Stimulated activated CD8-positive, alpha-beta memory T cell treated with anti-CD3 and anti-CD28 coated beads, Interleukin-7, amount 100 ng/mL, for 48 hours (primary cell): Measurements from ENCODE around the gene ATP1B1.

Experiments used
- DNase-seq, 2 donors: peaks; one replicate each; pipeline ENCODE4 v3.0.0-alpha.2; 2020; ENCODE audit warnings: low read depth in 1 of 2; ENCODE audit errors: extremely low read depth in 1 of 2

ATP1B1 gene

DNA sequence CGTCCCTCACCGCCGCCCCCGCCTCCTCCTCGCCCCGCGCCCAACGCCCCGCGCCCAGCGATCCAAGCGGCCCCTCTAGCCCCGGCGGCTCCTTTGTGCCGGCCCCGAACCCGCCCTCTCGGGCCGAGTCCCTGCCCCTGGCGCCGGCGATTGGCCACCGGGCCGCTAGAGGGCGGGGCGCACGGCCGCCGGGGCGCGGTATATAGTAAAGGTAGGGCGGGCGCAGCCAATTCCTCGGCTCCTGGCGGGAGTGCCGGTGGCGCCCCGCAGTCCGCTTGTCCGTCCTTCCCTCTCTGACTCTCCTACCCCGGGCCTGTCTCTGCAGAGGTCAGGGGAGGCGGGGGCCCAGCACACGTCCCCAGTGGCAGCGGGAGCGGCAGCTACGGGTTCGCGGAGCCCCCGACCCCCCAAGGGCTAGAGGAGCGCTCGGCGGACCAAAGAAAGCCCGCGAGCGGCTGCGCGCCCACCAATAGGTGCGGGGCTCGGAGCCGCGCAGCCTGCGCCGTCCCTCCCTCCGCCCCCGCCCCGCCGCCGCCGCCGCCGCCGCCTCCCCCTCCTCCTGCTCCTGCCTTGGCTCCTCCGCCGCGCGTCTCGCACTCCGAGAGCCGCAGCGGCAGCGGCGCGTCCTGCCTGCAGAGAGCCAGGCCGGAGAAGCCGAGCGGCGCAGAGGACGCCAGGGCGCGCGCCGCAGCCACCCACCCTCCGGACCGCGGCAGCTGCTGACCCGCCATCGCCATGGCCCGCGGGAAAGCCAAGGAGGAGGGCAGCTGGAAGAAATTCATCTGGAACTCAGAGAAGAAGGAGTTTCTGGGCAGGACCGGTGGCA is at the start of gene ATP1B1:
Gene ATP1B1, plus strand, starts transcription at position 596 of the 826 bp plus-strand sequence. Its CDS starts 140 bp downstream, at position 736.
- peak; percentile 65 to 66 for DNase-seq

GRCh38 chr1:169059421-169059820 is 47.1 kb upstream of the ATP1B1 start:
- no peak for DNase-seq

DNA sequence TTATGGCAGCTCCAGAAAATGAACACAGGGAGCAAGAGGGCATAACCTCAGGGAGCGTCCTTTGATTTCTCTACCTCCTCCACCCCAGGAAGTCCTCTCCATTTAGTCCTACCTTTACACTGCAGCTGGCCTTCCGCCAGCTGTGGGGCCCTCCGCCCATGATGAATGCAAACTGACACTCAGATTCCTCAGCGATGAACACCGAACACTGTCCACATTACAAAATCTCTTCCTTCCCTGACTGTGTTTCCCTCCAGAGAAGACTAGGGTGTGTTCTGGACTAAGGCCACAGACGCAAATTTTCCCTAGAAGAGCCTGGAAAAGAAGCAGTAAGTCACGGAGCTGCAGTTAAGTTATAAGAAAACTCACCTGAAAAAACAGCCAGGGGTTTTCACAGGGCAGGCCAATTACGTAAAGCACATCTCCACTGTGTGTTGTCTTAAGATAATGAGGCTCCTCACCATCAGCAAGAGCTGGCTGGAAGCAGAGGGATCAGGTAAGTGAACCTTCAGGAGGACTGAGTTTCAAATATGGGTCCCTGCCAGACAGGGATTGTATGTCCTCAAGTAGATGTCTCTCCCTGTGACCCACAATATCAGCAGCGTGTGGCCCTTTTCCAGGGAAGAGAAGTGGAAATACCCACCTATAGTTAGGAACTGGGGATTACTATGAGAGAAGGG is 46.3 kb upstream of the ATP1B1 start:
- no peak for DNase-seq

DNA sequence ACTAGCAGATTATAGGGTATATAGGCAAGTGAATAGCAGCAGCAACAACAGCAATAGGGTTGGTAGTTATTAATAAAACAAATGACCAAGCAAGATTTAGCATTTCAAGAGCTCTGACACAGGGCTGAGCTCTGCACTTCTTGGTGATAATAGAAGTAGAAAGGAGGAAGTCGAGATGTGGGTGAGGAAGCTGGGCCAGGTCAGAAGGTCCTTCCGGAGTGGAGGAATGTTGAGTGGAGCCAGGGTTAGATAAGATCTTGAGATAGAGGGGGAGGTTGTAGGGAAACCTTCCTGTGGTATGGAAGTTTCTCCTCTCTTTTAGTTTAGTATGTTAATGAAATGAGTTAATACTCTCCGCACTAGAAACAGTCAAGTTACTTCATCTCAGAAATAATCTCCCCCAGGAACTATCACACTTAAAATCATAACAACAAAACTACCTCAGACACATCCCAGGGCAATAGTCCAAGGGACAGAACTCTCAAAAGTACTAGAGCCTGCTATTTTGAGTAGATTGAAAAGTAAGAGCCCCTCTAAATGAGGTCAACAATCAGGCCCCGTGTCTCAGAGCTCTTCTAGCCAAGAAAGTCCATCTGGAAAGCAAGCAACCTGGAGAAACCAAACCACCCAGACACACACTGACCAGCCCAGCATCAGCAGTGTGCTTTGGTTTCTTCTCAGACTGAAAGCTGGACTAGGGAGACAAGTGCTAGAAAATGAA is 45.4 kb upstream of the ATP1B1 start:
- no peak for DNase-seq

- no peak for DNase-seq
Measured at GRCh38 chr1:169062152-169062551, 44.3 kb upstream of the ATP1B1 start.

GRCh38 chr1:169064103-169064502 is 42.4 kb upstream of the ATP1B1 start:
- no peak for DNase-seq

DNA sequence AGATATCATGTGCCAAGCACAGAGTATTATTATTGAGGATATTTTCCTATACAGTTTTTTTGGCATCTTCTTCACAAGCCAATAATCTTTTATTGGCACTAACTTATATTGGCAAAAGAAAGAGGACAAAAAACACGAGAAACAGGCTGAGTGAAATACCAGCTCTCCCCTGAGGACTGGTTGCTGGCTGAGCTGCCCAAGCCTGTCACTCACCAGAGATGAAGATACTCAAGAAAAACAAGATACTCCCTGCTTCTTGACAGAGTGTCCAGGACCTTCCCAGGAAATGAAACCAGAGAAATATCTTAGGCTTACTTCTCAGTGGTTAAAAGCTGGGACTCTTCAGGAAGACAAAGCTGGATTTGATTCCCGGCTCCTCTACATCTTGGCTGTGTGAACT is 35.9 kb upstream of the ATP1B1 start:
- DNase-seq: no peak

GRCh38 chr1:169070958-169071357 is 35.5 kb upstream of the ATP1B1 start:
- DNase-seq: no peak

DNA sequence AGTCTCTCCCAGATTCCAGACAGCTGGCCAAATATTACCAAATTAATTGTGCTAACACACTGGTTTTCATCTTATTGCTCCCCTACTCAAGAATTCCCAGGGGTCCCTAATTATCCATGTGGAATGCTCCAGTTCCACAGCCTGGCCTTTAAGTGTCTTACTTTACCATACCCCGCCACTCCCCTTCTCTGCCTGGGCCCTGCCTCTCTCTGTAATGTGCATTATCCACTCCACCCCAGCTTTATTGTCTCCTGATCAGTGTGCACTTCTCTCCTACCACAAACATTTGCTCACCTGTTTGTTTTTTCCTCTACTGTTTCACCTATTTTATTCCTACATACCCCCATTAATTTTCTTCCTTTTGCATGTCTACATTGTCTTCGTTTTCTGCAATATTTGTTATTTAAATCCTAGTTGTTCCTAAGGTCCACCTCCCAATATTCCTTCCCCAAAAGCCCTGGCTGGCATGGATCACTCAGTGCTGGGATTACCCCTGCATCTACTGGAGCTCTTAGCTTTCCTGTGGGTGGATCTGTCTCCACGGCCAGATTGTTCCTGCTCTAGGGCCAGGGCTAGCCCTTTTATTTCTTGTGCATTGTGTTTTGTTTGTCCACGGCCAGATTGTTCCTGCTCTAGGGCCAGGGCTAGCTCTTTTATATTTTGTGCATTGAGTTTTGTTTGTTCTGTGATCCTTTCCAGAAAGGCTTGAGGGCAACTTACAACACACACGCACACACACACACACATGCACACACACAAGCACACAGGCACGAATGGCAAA is 33.4 kb upstream of the ATP1B1 start:
- DNase-seq: no peak

GRCh38 chr1:169078163-169078883 is 28.2 kb upstream of the ATP1B1 start:
- no peak for DNase-seq

DNA sequence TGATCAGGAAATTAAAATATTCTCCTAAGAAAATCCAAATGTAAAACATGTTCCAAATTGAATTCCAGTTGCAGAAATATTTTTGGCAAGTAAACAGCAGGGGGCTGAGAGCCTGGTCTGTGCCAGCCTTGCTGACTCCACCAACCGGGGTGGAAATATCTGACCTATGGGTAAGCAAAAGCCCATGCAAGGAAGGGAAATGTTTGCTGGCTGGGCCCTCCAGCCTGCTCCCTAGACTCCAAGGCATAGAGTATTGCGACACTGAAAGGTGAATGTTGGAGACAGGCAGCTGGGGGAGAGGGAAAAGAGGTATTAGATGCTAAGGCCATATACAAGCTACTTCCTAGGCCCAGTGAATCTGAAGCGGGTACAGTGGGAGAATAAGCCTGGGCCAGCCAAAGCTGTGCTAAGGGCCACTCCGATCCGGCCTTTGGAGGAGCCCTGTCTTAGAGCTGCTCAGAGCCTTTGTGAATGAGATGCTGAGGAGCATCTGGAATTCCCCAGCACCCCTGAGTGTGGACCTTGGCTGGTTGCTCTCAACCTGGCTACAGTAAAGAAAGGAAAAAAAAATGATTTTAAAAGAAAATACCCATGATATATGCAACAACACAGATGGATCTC is 24.9 kb upstream of the ATP1B1 start:
- DNase-seq: no peak

GRCh38 chr1:169085911-169086310 is 20.6 kb upstream of the ATP1B1 start:
- DNase-seq: no peak

- no peak for DNase-seq
Measured at GRCh38 chr1:169086603-169087455, 19.7 kb upstream of the ATP1B1 start.

- DNase-seq: no peak
Measured at GRCh38 chr1:169087876-169088275, 18.6 kb upstream of the ATP1B1 start.

DNA sequence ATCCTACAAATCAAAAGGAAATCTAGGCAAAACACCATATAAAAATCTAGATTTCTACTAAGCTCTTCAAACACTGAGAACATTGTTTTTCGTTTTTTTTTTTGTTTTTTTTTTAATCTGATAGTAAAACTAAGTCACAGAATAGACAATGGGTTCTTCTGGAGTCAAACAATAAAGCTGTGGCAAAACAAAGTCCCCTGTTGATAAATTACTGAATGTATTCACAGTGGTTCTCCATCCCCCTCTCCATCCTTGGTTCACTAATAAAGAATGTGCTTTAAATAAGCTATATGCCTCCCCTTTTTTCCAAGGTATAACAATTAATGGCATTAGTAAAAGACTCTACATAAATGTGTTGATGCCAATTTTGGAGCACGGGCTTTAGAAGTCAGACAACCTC is 16.7 kb upstream of the ATP1B1 start:
- no peak for DNase-seq

GRCh38 chr1:169090308-169090899 is 16.1 kb upstream of the ATP1B1 start:
- no peak for DNase-seq

DNA sequence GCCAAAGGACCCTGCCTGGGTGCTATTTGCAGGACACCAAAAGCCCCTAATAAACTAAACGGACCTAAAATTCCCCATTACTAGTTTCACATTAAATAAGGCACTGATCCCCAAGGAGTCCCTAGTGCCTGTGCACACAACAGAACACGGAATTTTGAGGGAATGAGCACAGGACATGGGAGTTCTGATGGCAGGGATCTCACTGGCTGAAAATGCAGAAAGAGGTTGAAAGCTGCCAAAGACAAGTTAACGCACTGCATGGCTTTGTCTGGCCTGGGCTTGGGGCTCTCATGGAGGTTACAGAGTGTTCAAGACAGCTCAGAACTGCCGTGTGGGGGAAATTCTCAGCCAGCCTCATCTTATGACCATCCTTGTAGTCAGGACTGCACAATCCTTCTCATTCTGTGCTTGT is 15.6 kb upstream of the ATP1B1 start:
- no peak for DNase-seq

- no peak for DNase-seq
Measured at GRCh38 chr1:169091480-169091941, 15.0 kb upstream of the ATP1B1 start.
